ENCODE results near the gene MCM10. TPM values are rescaled to one million over a fixed set of nuclear protein-coding genes. Genes with fewer than 3 reads are reported as not detected.

Gene MCM10
- total RNA-seq, 2 donors from 2014 or later = 0.27 TPM; not detected in 1

GRCh38 chr10:13253726-13254125 is 92.4 kb downstream of the MCM10 start:
- DNase-seq (ENCODE audit: low spot score) (no peak), ATAC-seq (ENCODE audit: insufficient number of reproducible peaks, low FRiP score, low read depth) (no peak)
- no peak for TF ChIP-seq CTCF (IDR thresholded peaks at IDR 0.05)
- Histone ChIP-seq H3K4me1 (ENCODE audit: control insufficient read depth in 1 of 2, low read depth in 2 of 2) (no peaks in the 10 kb centered on the region), H3K4me3 (no peak overlapping the region), H3K27me3 (replicated peaks; ENCODE audit: insufficient read depth) (no peaks in the 10 kb centered on the region), H3K9me3 (no peaks in the 10 kb centered on the region), H3K27ac (no peak overlapping the region), H3K36me3 (no peaks in the 10 kb centered on the region)

- H3K4me1 ChIP-seq (ENCODE audit: control insufficient read depth in 1 of 2, low read depth in 2 of 2) = no peaks in the 10 kb centered on the region
- no peak overlapping the region for H3K27ac ChIP-seq
- H3K9me3 ChIP-seq = no peaks in the 10 kb centered on the region
- H3K27me3 ChIP-seq (replicated peaks; ENCODE audit: insufficient read depth) = no peaks in the 10 kb centered on the region
- ATAC-seq (ENCODE audit: insufficient number of reproducible peaks, low FRiP score, low read depth) (no peak), DNase-seq (ENCODE audit: low spot score) (no peak)
- no peak for TF ChIP-seq CTCF (IDR thresholded peaks at IDR 0.05)
- no peaks in the 10 kb centered on the region for H3K36me3 ChIP-seq
- H3K4me3 ChIP-seq = no peak overlapping the region
Measured at GRCh38 chr10:13256627-13257026, 95.3 kb downstream of the MCM10 start.

GRCh38 chr10:13257621-13258140 is 96.3 kb downstream of the MCM10 start:
- H3K27me3 ChIP-seq (replicated peaks; ENCODE audit: insufficient read depth) = no peaks in the 10 kb centered on the region
- ATAC-seq (ENCODE audit: insufficient number of reproducible peaks, low FRiP score, low read depth) (no peak), DNase-seq (ENCODE audit: low spot score) (no peak)
- H3K9me3 ChIP-seq = no peaks in the 10 kb centered on the region
- H3K36me3 ChIP-seq = no peaks in the 10 kb centered on the region
- no peaks in the 10 kb centered on the region for H3K4me1 ChIP-seq (ENCODE audit: control insufficient read depth in 1 of 2, low read depth in 2 of 2)
- no peak for TF ChIP-seq CTCF (IDR thresholded peaks at IDR 0.05)
- H3K4me3 ChIP-seq = no peak overlapping the region
- no peak overlapping the region for H3K27ac ChIP-seq

Other genes with a start within 250 kb of the MCM10 start
- gene CCDC3, start 159.8 kb upstream of the MCM10 start, total RNA-seq = 100 to 1,000 TPM; 127 to 137 TPM
- 10 to 100 TPM; 55.8 to 70.3 TPM for gene OPTN, start 61.4 kb upstream of the MCM10 start, total RNA-seq
- gene UCMA, start 72.8 kb downstream of the MCM10 start, total RNA-seq = not detected
- 10 to 100 TPM; 23.8 to 27.1 TPM for gene PHYH, start 138.5 kb downstream of the MCM10 start, total RNA-seq
- gene SEPHS1, start 186.7 kb downstream of the MCM10 start, total RNA-seq = 10 to 100 TPM; 24.8 to 68.6 TPM